ENCODE results near the gene SPON2.

DNA sequence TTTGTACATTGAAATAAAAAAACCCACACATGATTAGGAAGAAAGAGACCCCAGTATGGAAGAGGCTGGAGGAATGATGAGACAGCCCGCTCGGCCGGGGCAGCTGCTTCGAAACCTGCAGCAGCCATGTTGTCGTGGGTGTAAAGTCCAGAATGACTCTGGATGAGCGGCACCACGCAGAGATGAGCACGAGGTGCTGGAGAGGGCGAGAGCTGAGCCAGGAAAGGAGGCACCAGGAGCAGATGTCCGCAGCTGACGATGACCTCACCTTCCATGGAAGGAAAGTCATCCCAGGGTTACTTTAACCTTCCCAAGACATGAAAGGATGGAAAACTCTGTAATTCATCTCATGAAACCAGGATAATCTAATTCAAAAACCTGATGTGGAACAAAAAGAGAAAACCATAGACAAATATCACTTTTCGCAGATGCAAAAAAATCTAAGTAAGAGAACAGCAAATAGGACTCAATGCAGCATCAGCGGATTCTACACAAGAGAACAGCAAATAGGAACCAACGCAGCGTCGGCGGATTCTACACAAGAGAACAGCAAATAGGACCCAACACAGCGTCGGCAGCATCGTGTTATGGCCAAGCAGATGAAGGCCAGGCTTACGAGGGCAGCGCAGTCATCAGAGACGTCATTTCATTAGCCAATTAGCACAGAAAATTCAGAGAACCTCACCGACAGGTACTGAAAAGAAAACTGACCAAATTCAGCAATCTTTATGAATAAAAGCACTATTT, 25.9 kb upstream of the SPON2 start:
- TF ChIP-seq ZNF274 (IDR thresholded peaks at IDR 0.05; ENCODE audit: low read depth, low read length): no peak
- no peak for TF ChIP-seq YY1 (IDR thresholded peaks at IDR 0.05; ENCODE audit: insufficient read depth, insufficient read length)
- no peak for TF ChIP-seq SUZ12 (IDR thresholded peaks at IDR 0.05; ENCODE audit: extremely low read depth, insufficient read depth, insufficient read length)
